Panc1 (cell line): ENCODE results near the gene YAP1. TPM values are rescaled to one million over a fixed set of nuclear protein-coding genes. Genes with fewer than 3 reads are reported as not detected.

Experiments used
- ATAC-seq: fragments of 200-7000 bp; cut with Tn5 transposase; 2 replicates; pipeline ENCODE4 v1.9.1; 2020; ENCODE audit warnings: mild to moderate bottlenecking, moderate library complexity
- BruUV-seq: library from RNA; stranded (reverse); fragments of 400-500 nt; replicated peaks from 2 replicates; lab custom pipeline; 2021; lab: Mats Ljungman, UMichigan
- CTCF ChIA-PET: fragments of 300-600 bp; sonication (Branson Sonifier 250); formaldehyde crosslinking; loops from one replicate; lab custom pipeline; 2022; ENCODE audit warnings: antibody characterized with exemption; lab: Charles Lee
- POLR2A ChIA-PET: fragments of 300-600 bp; sonication (Branson Sonifier 250); formaldehyde crosslinking; loops from one replicate; lab custom pipeline; 2022; ENCODE audit warnings: antibody characterized with exemption; lab: Charles Lee
- DNase-seq: peaks from one replicate; pipeline ENCODE4 v3.0.0-alpha.2; 2010; ENCODE audit warnings: low read depth, low spot score
- H3K27ac ChIP-seq: 2 replicates; pipeline ENCODE4 v1.5.1; 2011; ENCODE audit warnings: mild to moderate bottlenecking, low read length, inconsistent platforms
- H3K27me3 ChIP-seq: fragments of 200-500 bp; sonication (Bioruptor generic); 2 replicates; pipeline ENCODE4 v1.6.0; 2014; ENCODE audit warnings: low read length, inconsistent platforms; ENCODE audit not compliant: control insufficient read depth, insufficient read depth
- H3K36me3 ChIP-seq: fragments of 200-500 bp; sonication (Bioruptor generic); 2 replicates; pipeline ENCODE4 v1.5.1; 2014; ENCODE audit warnings: inconsistent platforms, mild to moderate bottlenecking, low read length, moderate library complexity; ENCODE audit not compliant: control insufficient read depth, insufficient read depth
- H3K4me1 ChIP-seq: 2 replicates; pipeline ENCODE4 v1.5.1; 2011; ENCODE audit warnings: inconsistent platforms, mild to moderate bottlenecking, low read length, moderate library complexity; ENCODE audit not compliant: control insufficient read depth, insufficient read depth
- H3K4me3 ChIP-seq, 2 experiments: 2 replicates each; pipeline ENCODE4 v1.5.1; 2011 to 2012; ENCODE audit warnings: low read depth in 2 of 2, low read length in 2 of 2, mild to moderate bottlenecking in 2 of 2, inconsistent platforms in 1 of 2, moderate library complexity in 1 of 2
- H3K9me3 ChIP-seq: fragments of 200-500 bp; sonication (Bioruptor generic); 2 replicates; pipeline ENCODE4 v1.5.1; 2014; ENCODE audit warnings: low read depth, mild to moderate bottlenecking, inconsistent platforms, low read length, moderate library complexity; ENCODE audit not compliant: control insufficient read depth, insufficient read depth
- POLR2AphosphoS5 ChIP-seq: IDR thresholded peaks from 2 replicates; pipeline ENCODE4 v1.6.1; 2012; ENCODE audit warnings: mild to moderate bottlenecking, low read depth, low read length, moderate library complexity
- SIN3A ChIP-seq: IDR thresholded peaks from 2 replicates; pipeline ENCODE4 v1.6.1; 2012; ENCODE audit warnings: low read depth, mild to moderate bottlenecking, low read length, moderate library complexity, borderline replicate concordance; ENCODE audit not compliant: insufficient read depth
- TCF7L2 ChIP-seq: IDR thresholded peaks from 2 replicates; pipeline ENCODE4 v1.6.1; 2011; ENCODE audit warnings: mild to moderate bottlenecking, low read depth, low read length, inconsistent platforms
- in situ Hi-C: cut with HindIII; loops from 2 replicates; pipeline ENCODE4 v1.10.0; 2016; ENCODE audit warnings: low sequenced_read_pairs, low pct_unique_long_range_greater_than_20kb
- intact Hi-C: fragments of 100-400 bp; cut with micrococcal nuclease; formaldehyde crosslinking; loops from one replicate; pipeline ENCODE4 v1.10.0; 2022; ENCODE audit not compliant: unreplicated experiment
- total RNA-seq: library from RNA; stranded (reverse); gene quantifications from one replicate; pipeline ENCODE4 v1.2.1, GENCODE V29; 2021; ENCODE audit not compliant: unreplicated experiment
- TF ChIP-seq, protein P1 (sequence below): fragments of 450-650 bp; IDR thresholded peaks from 2 replicates; pipeline ENCODE4 v1.5.1; 2017; ENCODE audit warnings: mild to moderate bottlenecking
- TF ChIP-seq, protein P2 (sequence below), 2 experiments: IDR thresholded peaks; 2 replicates each; pipeline ENCODE4 v1.6.1; 2011 to 2012; ENCODE audit warnings: low read depth in 2 of 2, control low read depth in 1 of 2, low read length in 1 of 2, mild to moderate bottlenecking in 1 of 2, moderate library complexity in 1 of 2; ENCODE audit not compliant: insufficient read depth in 1 of 2

YAP1 gene
- total RNA-seq, 1 experiment from 2014 or later = 158 TPM

DNA sequence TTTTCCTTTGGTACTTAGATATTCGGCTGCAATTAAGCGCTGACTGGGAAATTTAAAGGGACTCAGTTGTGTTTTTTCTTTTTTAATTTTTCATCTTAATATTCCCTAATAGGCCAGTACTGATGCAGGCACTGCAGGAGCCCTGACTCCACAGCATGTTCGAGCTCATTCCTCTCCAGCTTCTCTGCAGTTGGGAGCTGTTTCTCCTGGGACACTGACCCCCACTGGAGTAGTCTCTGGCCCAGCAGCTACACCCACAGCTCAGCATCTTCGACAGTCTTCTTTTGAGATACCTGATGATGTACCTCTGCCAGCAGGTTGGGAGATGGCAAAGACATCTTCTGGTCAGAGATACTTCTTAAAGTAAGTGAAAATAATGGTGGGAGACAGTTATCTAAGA lies 3.8 kb downstream of the YAP1 start:
- ATAC-seq = no peak
- Histone ChIP-seq H3K36me3 (peaks cover 37% of the 10 kb centered on the region), H3K9me3 (no peaks in the 10 kb centered on the region), H3K4me1 (peaks cover 71% of the 10 kb centered on the region), H3K4me3 (no peak overlapping the region), H3K27me3 (no peaks in the 10 kb centered on the region), H3K27ac (peak overlapping the region; percentile 95)
- no peak for DNase-seq
- in situ Hi-C loops = no loop called here
- BruUV-seq = no TSS peak
- TF ChIP-seq TCF7L2 (no peak), POLR2AphosphoS5 (no peak)
- ChIA-PET POLR2A (no interaction called here), CTCF (no interaction called here)
- intact Hi-C loops = no loop called here

DNA sequence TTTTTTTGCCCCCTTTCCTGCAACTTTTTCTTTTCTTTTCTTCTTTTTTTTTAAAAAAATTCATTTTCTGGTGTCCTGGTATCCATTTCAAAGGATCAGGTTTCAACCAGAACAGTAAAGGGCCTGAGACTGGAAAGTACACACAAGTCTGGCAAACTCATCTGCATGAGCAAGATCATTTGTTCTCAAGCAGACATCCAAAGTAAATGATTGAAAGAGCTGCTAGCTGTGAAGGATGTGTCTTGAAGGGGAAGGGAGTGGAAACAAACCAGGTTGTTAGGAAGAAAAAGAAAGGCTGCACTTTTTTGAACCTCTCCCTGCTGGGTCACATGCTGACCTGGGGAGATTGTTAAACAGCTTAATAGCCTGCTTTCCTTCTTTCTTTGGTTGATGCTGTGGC lies 5.3 kb downstream of the YAP1 start:
- ATAC-seq (no peak), DNase-seq (no peak)
- Histone ChIP-seq H3K9me3 (no peaks in the 10 kb centered on the region), H3K36me3 (peaks cover 37% of the 10 kb centered on the region), H3K27me3 (no peaks in the 10 kb centered on the region), H3K27ac (peak overlapping the region; percentile 95), H3K4me3 (no peak overlapping the region), H3K4me1 (peaks cover 80% of the 10 kb centered on the region)
- TSS peak; percentile 4 for BruUV-seq
- POLR2A ChIA-PET = interaction anchor here (0.7 kb wide), 1 partner anchor 345 kb away, joined by 6 read pairs; no protein-coding TSS in a partner anchor
- intact Hi-C loops = no loop called here
- TF ChIP-seq, protein P1, sequence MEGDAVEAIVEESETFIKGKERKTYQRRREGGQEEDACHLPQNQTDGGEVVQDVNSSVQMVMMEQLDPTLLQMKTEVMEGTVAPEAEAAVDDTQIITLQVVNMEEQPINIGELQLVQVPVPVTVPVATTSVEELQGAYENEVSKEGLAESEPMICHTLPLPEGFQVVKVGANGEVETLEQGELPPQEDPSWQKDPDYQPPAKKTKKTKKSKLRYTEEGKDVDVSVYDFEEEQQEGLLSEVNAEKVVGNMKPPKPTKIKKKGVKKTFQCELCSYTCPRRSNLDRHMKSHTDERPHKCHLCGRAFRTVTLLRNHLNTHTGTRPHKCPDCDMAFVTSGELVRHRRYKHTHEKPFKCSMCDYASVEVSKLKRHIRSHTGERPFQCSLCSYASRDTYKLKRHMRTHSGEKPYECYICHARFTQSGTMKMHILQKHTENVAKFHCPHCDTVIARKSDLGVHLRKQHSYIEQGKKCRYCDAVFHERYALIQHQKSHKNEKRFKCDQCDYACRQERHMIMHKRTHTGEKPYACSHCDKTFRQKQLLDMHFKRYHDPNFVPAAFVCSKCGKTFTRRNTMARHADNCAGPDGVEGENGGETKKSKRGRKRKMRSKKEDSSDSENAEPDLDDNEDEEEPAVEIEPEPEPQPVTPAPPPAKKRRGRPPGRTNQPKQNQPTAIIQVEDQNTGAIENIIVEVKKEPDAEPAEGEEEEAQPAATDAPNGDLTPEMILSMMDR = no peak
- no peak for TF ChIP-seq SIN3A
- TF ChIP-seq TCF7L2 = no peak
- TF ChIP-seq, protein P2, sequence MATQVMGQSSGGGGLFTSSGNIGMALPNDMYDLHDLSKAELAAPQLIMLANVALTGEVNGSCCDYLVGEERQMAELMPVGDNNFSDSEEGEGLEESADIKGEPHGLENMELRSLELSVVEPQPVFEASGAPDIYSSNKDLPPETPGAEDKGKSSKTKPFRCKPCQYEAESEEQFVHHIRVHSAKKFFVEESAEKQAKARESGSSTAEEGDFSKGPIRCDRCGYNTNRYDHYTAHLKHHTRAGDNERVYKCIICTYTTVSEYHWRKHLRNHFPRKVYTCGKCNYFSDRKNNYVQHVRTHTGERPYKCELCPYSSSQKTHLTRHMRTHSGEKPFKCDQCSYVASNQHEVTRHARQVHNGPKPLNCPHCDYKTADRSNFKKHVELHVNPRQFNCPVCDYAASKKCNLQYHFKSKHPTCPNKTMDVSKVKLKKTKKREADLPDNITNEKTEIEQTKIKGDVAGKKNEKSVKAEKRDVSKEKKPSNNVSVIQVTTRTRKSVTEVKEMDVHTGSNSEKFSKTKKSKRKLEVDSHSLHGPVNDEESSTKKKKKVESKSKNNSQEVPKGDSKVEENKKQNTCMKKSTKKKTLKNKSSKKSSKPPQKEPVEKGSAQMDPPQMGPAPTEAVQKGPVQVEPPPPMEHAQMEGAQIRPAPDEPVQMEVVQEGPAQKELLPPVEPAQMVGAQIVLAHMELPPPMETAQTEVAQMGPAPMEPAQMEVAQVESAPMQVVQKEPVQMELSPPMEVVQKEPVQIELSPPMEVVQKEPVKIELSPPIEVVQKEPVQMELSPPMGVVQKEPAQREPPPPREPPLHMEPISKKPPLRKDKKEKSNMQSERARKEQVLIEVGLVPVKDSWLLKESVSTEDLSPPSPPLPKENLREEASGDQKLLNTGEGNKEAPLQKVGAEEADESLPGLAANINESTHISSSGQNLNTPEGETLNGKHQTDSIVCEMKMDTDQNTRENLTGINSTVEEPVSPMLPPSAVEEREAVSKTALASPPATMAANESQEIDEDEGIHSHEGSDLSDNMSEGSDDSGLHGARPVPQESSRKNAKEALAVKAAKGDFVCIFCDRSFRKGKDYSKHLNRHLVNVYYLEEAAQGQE (IDR thresholded peaks at IDR 0.05; ENCODE audit: insufficient read depth in 1 of 2, low read depth in 2 of 2, low read length in 1 of 2) = no peak
- TF ChIP-seq POLR2AphosphoS5 = no peak
- in situ Hi-C loops = no loop called here
- CTCF ChIA-PET = interaction anchor here (0.6 kb wide), 1 partner anchor 734 kb away, joined by 3 read pairs; no protein-coding TSS in a partner anchor

DNA sequence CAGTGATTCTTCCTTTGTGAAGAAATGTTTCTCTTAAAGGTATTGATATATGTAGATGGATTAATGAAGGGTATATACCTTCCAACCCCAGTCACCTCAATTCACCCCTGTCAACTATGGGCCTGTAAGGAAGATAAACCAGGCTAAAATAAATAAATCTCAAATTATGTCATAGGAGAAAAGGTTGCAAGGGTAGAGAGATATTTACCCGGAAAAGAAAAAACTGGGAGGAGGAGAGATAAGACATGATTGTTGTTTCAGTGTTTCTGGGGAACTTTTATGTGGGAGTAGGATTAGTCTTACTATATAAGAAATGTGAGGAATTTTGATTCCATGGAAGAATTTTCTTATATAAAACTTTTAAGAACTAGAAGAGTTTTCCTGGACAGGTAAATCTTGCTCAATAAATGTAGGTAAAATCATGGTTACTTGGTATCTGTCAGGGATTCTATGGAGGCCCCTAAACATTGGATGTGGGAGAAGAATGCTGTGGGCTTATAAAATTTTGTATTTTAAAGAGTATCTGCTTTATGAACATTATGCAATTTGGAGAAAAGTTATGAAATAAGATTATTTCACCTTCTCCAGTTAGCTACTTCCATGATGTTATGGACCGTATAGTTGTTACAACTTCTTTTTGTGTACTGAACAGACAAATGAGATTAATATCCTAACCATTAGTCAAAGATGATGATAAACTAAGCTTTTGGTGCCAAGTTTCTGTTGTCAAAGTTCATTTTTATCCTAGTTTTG lies 6.4 kb downstream of the YAP1 start:
- ChIA-PET POLR2A (no interaction called here), CTCF (no interaction called here)
- no peak overlapping the region for H3K4me3 ChIP-seq
- no peak for ATAC-seq
- H3K9me3 ChIP-seq = no peaks in the 10 kb centered on the region
- peak overlapping the region; percentile 95; the same call in 1 of the 2 replicates for H3K27ac ChIP-seq
- no peak for DNase-seq
- in situ Hi-C loops (no loop called here), intact Hi-C loops (no loop called here)
- H3K4me1 ChIP-seq = peaks cover 90% of the 10 kb centered on the region
- peaks cover 37% of the 10 kb centered on the region for H3K36me3 ChIP-seq
- BruUV-seq = TSS peak; percentile 0
- no peaks in the 10 kb centered on the region for H3K27me3 ChIP-seq
- TF ChIP-seq, protein P1 = no peak
- no peak for TF ChIP-seq SIN3A
